Panc1 (cell line): ENCODE results near the gene HSD17B2. TPM values are rescaled to one million over a fixed set of nuclear protein-coding genes. Genes with fewer than 3 reads are reported as not detected.

Source experiments
- ATAC-seq: fragments of 200-7000 bp; cut with Tn5 transposase; 2 replicates; pipeline ENCODE4 v1.9.1; 2020; ENCODE audit warnings: mild to moderate bottlenecking, moderate library complexity
- BruUV-seq: library from RNA; stranded (reverse); fragments of 400-500 nt; replicated peaks from 2 replicates; lab custom pipeline; 2021; lab: Mats Ljungman, UMichigan
- CTCF ChIA-PET: fragments of 300-600 bp; sonication (Branson Sonifier 250); formaldehyde crosslinking; loops from one replicate; lab custom pipeline; 2022; ENCODE audit warnings: antibody characterized with exemption; lab: Charles Lee
- POLR2A ChIA-PET: fragments of 300-600 bp; sonication (Branson Sonifier 250); formaldehyde crosslinking; loops from one replicate; lab custom pipeline; 2022; ENCODE audit warnings: antibody characterized with exemption; lab: Charles Lee
- DNase-seq: peaks from one replicate; pipeline ENCODE4 v3.0.0-alpha.2; 2010; ENCODE audit warnings: low read depth, low spot score
- H3K27ac ChIP-seq: 2 replicates; pipeline ENCODE4 v1.5.1; 2011; ENCODE audit warnings: mild to moderate bottlenecking, low read length, inconsistent platforms
- H3K27me3 ChIP-seq: fragments of 200-500 bp; sonication (Bioruptor generic); 2 replicates; pipeline ENCODE4 v1.6.0; 2014; ENCODE audit warnings: low read length, inconsistent platforms; ENCODE audit not compliant: control insufficient read depth, insufficient read depth
- H3K36me3 ChIP-seq: fragments of 200-500 bp; sonication (Bioruptor generic); 2 replicates; pipeline ENCODE4 v1.5.1; 2014; ENCODE audit warnings: inconsistent platforms, mild to moderate bottlenecking, low read length, moderate library complexity; ENCODE audit not compliant: control insufficient read depth, insufficient read depth
- H3K4me1 ChIP-seq: 2 replicates; pipeline ENCODE4 v1.5.1; 2011; ENCODE audit warnings: inconsistent platforms, mild to moderate bottlenecking, low read length, moderate library complexity; ENCODE audit not compliant: control insufficient read depth, insufficient read depth
- H3K4me3 ChIP-seq, 2 experiments: 2 replicates each; pipeline ENCODE4 v1.5.1; 2011 to 2012; ENCODE audit warnings: low read depth in 2 of 2, low read length in 2 of 2, mild to moderate bottlenecking in 2 of 2, inconsistent platforms in 1 of 2, moderate library complexity in 1 of 2
- H3K9me3 ChIP-seq: fragments of 200-500 bp; sonication (Bioruptor generic); 2 replicates; pipeline ENCODE4 v1.5.1; 2014; ENCODE audit warnings: low read depth, mild to moderate bottlenecking, inconsistent platforms, low read length, moderate library complexity; ENCODE audit not compliant: control insufficient read depth, insufficient read depth
- POLR2AphosphoS5 ChIP-seq: IDR thresholded peaks from 2 replicates; pipeline ENCODE4 v1.6.1; 2012; ENCODE audit warnings: mild to moderate bottlenecking, low read depth, low read length, moderate library complexity
- SIN3A ChIP-seq: IDR thresholded peaks from 2 replicates; pipeline ENCODE4 v1.6.1; 2012; ENCODE audit warnings: low read depth, mild to moderate bottlenecking, low read length, moderate library complexity, borderline replicate concordance; ENCODE audit not compliant: insufficient read depth
- TCF7L2 ChIP-seq: IDR thresholded peaks from 2 replicates; pipeline ENCODE4 v1.6.1; 2011; ENCODE audit warnings: mild to moderate bottlenecking, low read depth, low read length, inconsistent platforms
- in situ Hi-C: cut with HindIII; loops from 2 replicates; pipeline ENCODE4 v1.10.0; 2016; ENCODE audit warnings: low sequenced_read_pairs, low pct_unique_long_range_greater_than_20kb
- intact Hi-C: fragments of 100-400 bp; cut with micrococcal nuclease; formaldehyde crosslinking; loops from one replicate; pipeline ENCODE4 v1.10.0; 2022; ENCODE audit not compliant: unreplicated experiment
- total RNA-seq: library from RNA; stranded (reverse); gene quantifications from one replicate; pipeline ENCODE4 v1.2.1, GENCODE V29; 2021; ENCODE audit not compliant: unreplicated experiment
- TF ChIP-seq, protein P1 (sequence below): fragments of 450-650 bp; IDR thresholded peaks from 2 replicates; pipeline ENCODE4 v1.5.1; 2017; ENCODE audit warnings: mild to moderate bottlenecking
- TF ChIP-seq, protein P2 (sequence below), 2 experiments: IDR thresholded peaks; 2 replicates each; pipeline ENCODE4 v1.6.1; 2011 to 2012; ENCODE audit warnings: low read depth in 2 of 2, control low read depth in 1 of 2, low read length in 1 of 2, mild to moderate bottlenecking in 1 of 2, moderate library complexity in 1 of 2; ENCODE audit not compliant: insufficient read depth in 1 of 2

The HSD17B2 gene
- total RNA-seq, 1 experiment from 2014 or later, result 0.41 TPM

GRCh38 chr16:82071421-82071820, 36.4 kb downstream of the HSD17B2 start:
- no TSS peak for BruUV-seq
- Histone ChIP-seq H3K9me3 (no peaks in the 10 kb centered on the region), H3K4me3 (no peak overlapping the region), H3K27ac (no peak overlapping the region), H3K36me3 (no peaks in the 10 kb centered on the region), H3K4me1 (no peaks in the 10 kb centered on the region), H3K27me3 (no peaks in the 10 kb centered on the region)
- CTCF ChIA-PET, result no interaction called here
- no peak for ATAC-seq
- in situ Hi-C loops, result no loop called here
- TF ChIP-seq, protein P1, sequence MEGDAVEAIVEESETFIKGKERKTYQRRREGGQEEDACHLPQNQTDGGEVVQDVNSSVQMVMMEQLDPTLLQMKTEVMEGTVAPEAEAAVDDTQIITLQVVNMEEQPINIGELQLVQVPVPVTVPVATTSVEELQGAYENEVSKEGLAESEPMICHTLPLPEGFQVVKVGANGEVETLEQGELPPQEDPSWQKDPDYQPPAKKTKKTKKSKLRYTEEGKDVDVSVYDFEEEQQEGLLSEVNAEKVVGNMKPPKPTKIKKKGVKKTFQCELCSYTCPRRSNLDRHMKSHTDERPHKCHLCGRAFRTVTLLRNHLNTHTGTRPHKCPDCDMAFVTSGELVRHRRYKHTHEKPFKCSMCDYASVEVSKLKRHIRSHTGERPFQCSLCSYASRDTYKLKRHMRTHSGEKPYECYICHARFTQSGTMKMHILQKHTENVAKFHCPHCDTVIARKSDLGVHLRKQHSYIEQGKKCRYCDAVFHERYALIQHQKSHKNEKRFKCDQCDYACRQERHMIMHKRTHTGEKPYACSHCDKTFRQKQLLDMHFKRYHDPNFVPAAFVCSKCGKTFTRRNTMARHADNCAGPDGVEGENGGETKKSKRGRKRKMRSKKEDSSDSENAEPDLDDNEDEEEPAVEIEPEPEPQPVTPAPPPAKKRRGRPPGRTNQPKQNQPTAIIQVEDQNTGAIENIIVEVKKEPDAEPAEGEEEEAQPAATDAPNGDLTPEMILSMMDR, result no peak
- TF ChIP-seq TCF7L2 (no peak), POLR2AphosphoS5 (no peak), SIN3A (no peak)
- TF ChIP-seq, protein P2, sequence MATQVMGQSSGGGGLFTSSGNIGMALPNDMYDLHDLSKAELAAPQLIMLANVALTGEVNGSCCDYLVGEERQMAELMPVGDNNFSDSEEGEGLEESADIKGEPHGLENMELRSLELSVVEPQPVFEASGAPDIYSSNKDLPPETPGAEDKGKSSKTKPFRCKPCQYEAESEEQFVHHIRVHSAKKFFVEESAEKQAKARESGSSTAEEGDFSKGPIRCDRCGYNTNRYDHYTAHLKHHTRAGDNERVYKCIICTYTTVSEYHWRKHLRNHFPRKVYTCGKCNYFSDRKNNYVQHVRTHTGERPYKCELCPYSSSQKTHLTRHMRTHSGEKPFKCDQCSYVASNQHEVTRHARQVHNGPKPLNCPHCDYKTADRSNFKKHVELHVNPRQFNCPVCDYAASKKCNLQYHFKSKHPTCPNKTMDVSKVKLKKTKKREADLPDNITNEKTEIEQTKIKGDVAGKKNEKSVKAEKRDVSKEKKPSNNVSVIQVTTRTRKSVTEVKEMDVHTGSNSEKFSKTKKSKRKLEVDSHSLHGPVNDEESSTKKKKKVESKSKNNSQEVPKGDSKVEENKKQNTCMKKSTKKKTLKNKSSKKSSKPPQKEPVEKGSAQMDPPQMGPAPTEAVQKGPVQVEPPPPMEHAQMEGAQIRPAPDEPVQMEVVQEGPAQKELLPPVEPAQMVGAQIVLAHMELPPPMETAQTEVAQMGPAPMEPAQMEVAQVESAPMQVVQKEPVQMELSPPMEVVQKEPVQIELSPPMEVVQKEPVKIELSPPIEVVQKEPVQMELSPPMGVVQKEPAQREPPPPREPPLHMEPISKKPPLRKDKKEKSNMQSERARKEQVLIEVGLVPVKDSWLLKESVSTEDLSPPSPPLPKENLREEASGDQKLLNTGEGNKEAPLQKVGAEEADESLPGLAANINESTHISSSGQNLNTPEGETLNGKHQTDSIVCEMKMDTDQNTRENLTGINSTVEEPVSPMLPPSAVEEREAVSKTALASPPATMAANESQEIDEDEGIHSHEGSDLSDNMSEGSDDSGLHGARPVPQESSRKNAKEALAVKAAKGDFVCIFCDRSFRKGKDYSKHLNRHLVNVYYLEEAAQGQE (IDR thresholded peaks at IDR 0.05; ENCODE audit: insufficient read depth in 1 of 2, low read depth in 2 of 2, low read length in 1 of 2), result no peak
- POLR2A ChIA-PET, result no interaction called here
- intact Hi-C loops, result no loop called here
- no peak for DNase-seq

GRCh38 chr16:82072313-82072712, 37.3 kb downstream of the HSD17B2 start:
- POLR2A ChIA-PET, result interaction anchor here (0.6 kb wide), 1 partner anchor 855 kb away, joined by 3 read pairs; no protein-coding TSS in a partner anchor
- in situ Hi-C loops, result no loop called here
- no peak overlapping the region for H3K4me3 ChIP-seq
- no peaks in the 10 kb centered on the region for H3K9me3 ChIP-seq
- DNase-seq (no peak), ATAC-seq (no peak)
- no peak for TF ChIP-seq TCF7L2
- TF ChIP-seq, protein P1, result no peak
- TF ChIP-seq, protein P2 (IDR thresholded peaks at IDR 0.05; ENCODE audit: insufficient read depth in 1 of 2, low read depth in 2 of 2, low read length in 1 of 2), result no peak
- no peak for TF ChIP-seq POLR2AphosphoS5
- TF ChIP-seq SIN3A, result no peak
- H3K4me1 ChIP-seq, result no peaks in the 10 kb centered on the region
- H3K27ac ChIP-seq, result no peak overlapping the region
- CTCF ChIA-PET, result no interaction called here
- BruUV-seq, result no TSS peak
- no peaks in the 10 kb centered on the region for H3K36me3 ChIP-seq
- intact Hi-C loops, result no loop called here
- H3K27me3 ChIP-seq, result no peaks in the 10 kb centered on the region
